SW480 (cell line): ENCODE measurements around the gene DTNB.

ENCODE experiments used
- DNase-seq: peaks from one replicate; pipeline ENCODE4 v3.0.0-alpha.2; 2016; ENCODE audit warnings: low spot score

The DTNB gene

DNA sequence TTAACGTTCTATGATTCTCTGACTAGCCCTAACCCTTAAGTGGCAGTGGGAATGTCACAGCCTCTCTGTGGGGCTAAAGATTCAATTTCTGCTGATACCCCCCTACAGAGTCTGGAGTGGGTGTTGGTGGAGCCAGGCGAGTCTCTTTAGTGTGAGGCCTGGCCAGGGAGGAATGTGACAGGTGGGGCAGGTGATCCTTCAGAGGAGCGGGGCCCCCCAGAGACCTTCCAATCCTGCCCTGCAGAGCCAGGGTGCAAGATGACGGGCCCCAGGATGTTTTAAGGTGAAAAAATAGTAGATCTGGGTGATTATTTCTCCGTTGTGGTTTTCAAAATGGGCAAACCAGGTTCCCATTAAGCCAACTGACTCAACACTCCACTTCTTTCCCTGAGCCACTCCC, 303.5 kb downstream of the DTNB start:
- DNase-seq: no peak

DNA sequence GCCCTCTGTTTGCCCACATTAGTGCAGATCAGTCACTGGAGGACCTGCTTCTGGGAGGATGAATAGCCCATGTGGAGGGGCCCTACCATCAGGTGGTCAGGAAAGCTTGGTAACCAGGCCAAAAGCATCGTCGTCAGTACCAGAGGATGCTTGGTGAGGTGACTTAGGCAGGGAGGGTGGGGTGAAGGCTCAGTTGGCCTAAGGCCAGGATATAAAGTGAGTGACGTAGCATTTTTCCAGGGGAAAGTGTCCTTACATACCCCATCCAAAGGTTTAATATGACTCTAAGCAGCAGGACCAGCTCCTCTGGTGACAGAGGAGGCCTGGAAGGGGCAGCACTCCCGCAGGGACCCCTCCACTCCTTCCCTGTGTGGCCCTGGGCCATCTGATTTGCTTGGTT, 303.9 kb downstream of the DTNB start:
- DNase-seq: no peak

DNA sequence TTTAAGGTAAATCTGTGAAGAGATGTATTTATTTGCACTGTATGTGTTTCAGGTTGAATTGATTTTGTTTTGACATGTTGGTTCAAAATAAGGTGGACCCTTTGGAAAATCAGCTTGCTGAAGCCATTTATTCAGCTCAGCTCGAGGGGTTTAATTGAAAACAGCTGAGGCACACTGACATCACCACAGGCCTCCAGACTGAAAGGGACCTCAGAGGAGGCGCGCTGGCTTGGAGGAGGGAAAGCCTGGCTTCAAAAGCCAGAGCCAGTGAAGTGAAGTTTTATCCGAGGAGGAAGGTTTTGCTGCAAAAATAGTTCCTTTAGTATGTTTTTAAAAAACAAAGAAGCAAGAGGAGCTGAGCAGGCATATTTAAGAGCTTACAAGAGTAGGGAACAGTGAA, 304.7 kb downstream of the DTNB start:
- no peak for DNase-seq

DNA sequence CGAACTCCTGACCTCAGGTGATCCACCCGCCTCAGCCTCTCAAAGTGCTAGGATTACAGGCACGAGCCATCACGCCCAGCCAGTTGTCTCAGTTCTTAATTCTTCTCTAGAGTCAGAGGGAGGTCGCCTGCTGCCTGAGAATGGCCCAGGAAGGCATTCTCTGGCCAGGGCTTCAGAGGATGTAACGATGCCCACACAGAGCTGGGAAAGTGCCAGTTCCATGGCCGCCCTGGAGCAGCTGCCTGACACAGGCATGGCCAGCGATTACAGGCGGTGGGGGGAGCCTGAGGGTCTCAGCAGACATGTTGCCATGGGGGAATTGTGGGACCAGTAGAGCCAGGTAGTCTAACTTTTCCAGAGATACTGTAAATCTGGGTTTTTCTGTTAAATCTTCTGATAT, 306.1 kb downstream of the DTNB start:
- no peak for DNase-seq

DNA sequence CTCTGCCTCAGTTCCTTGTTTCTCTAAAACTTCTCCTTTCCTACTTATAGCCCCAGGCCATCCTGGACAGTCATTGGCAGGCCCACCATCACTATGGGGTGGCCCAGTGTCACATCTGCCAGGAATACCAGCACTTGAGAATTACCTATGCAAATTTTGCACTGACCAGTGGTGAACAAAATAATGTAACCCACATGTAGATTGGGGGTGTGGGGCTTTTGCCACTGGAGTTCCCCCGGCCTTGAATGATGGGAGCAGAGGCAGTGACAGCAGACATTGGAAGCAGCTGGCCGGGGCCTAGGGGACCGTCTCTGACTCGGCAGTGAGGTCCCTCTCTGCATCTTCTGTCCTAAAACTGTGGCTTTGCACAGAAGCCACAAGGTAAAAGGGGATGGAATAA, 306.7 kb downstream of the DTNB start:
- no peak for DNase-seq

DNA sequence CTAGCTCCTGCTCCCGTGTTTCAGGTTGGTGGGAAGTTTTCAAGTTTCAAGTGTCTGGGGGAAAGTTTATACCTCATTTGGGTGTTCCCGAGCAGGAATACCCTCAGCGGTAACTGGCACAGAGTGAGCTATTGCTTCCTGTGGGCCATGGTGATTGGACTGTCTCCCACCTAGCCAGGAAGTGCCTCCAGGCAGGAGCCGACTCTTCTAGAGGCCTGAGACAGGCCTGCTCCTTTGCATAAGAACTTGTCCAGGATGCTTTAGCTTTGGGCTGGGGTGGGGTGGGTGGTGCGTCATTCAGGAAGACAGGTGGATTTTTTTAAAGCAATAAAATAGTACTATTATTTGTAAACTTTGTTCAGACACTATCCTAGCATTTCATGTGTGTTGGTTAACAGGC, 308.1 kb downstream of the DTNB start:
- no peak for DNase-seq

DNA sequence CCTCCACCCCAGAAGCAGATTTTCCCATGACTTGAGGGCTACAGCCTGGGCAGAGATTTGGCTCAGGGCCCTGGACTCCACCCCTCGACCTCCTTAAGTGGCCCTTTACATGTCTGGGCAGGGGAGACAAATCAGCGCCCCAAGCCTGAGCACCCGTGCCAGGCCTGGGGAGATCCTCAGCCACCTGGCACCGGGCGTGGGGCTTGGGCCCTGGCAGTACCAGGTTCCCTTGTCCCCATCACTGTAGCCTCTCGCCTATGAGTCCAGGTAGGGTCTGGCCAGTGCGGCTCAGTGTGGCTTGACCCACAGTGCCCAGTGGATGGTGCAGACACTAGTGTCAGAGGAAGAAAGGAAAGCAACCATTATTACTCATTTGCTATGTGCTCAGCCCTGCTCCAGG, 309.6 kb downstream of the DTNB start:
- no peak for DNase-seq

DNA sequence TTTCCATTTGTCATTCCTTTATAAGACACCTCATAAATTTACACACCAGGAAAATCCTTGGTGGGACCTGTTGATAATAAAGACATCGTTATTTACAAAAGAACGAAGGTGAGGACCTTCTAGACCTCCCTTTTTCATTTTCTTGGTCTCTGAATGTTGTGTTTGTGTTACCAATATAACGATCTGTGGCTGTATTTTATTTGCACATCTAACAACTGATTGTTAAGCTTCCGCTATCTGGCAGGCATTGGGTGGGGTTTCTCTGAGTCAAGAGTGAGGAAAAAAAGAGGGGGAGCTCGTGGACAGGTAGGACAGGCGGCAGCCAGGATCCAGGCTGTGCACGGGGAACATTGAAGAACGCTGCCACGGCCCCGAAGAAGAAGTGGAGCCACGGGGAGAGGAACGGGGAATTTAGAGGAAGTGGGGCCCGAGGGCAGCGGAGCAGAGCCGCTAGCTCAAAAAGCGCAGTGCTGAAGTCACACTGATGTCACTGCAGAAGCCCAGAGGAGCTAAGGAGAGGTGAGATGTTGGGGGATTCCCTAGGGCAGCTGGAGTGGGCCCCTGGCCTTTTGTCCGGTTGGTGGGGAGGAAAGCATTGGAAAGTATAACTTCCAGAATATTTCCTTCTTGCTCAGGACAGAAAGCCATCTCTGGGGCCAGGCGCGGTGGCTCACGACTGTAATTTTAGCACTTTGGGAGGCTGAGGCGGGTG, 310.8 kb downstream of the DTNB start:
- DNase-seq: peak; percentile 41

DNA sequence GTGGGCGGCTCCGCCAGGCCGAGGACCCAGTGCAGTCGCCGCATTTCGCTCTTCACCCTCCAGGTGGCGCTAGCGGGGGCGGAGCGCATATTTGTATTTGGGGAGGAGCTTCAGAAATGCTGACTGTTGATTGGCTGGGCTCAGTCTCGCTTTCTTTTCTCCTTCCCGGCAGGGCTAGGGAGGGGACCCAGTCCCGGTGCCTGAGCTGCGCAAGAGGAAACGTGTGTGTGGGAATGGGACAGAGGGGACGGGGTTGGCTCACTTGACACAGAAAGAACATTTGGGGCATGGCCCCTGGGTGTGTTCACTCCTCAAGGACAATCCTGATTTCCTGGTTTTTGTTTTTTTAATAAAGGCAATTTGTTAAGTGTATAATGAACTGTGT, 311.3 kb downstream of the DTNB start:
- DNase-seq: peak; percentile 94

DNA sequence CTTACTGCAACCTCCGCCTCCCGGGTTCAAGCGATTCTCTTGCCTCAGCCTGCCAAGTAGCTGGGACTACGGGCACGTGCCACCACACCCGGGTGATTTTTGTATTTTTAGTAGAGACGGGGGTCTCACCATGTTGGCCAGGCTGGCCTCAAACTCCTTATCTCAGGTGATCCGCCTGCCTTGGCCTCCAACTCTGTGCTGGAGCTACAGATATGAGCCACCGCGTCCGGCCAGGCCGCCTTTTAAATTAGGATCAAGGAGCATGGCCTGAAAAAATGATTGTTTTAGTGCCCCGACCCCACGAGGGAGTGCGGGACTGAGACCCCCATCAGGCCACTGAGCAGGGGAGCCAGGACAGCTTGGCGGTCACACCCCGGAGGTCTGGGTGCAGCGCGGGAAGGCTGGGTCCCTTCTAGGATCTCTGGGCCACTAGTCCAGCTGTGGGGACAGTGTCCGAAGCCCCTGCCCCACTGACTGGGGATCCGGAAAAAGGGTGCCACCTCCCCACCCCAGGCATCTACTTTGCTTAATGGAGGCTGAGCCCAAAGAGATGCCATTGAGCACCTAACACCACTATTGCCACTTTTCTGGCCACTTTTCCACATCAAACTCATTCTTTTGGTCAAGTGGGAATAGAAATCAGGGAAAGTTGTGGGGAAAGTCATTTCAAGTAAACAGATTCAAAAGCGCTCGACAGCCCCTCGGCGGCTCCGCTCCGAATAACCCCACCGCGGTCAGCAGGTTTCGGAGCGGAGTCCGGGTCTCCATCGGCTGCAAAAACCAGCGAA, 311.9 kb downstream of the DTNB start:
- DNase-seq: no peak

DNA sequence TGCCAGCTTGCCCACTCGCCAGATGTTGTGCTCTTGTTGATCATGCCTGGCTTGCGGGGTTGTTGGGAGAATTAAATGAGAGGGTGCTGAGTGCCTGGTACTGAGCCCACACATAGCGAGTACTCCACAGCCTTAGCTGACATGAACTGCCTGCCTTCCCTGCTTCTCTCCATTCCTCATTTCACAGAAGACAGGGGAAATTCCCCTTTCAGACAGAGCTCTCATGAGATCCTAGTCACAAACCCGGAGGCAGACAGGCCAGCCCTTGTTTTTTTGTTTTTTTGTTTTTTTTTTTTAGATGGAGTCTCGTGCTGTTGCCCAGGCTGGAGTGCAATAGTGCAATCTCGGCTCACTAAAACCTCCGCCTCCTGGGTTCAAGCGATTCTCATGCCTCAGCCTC, 314.5 kb downstream of the DTNB start:
- DNase-seq: no peak

DNA sequence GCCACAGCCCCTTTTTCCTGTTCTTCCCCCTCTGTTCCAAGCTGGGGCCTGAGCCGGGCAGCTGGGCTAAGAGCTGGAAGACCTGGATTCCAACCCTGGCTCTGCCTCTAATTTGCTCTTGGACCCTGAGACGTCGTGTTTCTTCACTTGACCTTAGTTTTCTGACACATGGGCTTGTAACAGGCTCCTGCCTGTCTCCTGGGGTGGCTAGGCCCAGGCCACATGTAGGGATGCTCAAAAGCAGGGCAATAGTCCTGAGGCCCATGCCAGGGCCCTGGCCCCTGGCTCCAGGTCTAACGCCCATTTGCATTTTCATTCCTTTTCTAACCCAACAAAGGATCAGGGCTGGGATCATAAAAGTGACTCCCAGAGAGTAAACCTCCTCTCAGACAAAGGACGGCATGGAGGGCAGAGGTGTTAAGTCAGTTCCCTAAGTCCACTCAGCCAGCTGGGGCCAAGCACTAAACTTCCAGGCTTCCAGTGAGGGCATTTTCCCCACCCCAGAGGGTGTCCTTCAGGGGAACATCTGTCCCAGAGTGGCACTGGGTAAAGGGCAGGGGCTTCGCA, 315.0 kb downstream of the DTNB start:
- no peak for DNase-seq

DNA sequence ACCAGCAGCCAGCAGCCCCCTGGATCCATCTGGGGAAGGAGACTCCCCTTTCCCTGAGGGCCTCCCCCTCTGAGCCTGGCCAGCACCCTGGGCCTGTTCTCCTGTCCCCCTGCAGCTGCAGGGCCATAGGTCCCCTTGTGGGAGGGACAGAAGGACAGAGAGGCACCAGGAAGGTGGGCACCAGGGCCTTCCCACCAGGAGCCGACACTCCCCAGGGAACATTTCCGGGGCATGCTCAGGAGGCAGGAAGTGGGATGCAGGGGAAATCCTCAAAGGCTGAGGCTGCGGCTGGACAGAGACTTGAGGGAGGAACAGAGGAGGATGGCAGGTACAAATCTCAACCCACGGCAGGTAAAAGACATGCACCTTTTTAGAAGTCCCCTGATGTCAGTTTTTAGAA, 317.3 kb downstream of the DTNB start:
- no peak for DNase-seq

DNA sequence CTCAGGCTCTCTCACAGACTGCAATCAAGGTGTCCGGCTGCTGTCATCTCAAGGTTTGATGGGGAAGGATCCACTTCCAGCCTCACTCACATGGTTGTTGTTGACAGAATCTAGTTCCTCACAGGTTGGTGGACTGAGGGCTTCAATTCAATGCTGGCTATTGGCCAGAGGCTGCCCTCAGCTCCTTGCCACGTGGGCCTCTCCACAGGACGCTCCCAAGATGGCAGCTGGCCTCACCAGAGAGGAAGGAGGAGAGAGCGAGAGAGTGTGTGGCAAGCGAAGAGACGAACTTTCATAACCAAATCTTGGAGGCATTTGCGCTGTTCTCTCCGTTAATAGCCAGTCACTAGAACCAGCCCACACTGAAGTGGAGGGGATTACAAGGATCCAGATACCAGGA, 318.1 kb downstream of the DTNB start:
- no peak for DNase-seq

DNA sequence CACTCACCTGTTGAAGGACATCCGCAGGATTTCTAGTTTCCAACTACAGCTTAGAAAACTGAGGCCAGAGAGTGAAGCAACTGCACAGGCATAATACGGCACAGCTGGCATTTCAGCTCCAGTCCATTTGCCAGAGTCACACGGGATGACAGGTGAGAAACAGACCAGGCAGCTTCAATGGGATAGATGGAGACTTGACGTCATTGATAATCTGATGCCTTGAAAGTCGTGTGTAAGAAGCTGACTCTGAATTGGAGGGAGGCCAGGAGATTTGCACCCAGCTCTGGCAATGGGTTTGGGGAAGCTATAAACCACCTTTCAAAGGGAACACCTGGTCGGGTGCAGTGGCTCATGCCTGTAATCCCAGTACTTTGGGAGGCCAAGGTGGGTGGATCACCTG, 319.3 kb downstream of the DTNB start:
- no peak for DNase-seq

DNA sequence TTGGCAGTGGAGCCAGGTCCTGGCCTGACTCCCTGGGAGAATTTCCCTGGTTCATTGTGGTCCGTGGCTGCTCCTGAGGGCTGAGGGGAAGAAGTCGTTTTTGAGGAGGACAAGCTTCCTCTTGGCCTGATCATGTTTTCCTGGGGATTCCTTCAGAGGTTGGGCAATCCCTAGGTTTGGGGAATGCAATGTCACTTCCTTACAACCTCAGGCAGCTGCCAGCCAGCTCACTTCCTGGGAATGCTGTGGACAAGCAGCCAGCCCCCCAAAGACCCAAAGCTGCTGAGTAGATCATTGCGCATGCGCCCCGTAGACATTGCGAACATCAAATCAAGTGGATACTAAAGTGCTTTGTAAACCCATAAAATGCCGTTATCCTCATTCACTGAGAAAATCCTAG, 324.0 kb downstream of the DTNB start:
- peak; percentile 22 for DNase-seq

DNA sequence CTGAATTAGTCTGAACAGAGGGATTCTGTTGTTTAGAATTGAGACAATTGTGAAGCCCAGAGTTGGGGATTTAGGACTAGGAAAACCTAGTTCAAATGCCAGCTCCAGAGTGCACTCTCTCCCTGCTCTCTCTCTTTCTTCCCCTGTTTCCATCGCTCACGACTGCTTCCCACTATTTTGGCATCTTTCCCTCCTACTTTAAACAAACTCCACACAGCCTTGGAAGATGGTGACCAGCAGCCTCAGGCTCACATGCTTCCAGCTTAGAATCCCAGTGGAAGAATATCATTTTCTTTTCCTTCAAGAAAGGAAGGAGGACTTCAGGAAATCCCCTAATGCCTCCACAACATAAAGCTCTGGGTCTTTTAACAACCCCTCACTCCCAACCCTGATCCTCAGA, 325.5 kb downstream of the DTNB start:
- DNase-seq: no peak

DNA sequence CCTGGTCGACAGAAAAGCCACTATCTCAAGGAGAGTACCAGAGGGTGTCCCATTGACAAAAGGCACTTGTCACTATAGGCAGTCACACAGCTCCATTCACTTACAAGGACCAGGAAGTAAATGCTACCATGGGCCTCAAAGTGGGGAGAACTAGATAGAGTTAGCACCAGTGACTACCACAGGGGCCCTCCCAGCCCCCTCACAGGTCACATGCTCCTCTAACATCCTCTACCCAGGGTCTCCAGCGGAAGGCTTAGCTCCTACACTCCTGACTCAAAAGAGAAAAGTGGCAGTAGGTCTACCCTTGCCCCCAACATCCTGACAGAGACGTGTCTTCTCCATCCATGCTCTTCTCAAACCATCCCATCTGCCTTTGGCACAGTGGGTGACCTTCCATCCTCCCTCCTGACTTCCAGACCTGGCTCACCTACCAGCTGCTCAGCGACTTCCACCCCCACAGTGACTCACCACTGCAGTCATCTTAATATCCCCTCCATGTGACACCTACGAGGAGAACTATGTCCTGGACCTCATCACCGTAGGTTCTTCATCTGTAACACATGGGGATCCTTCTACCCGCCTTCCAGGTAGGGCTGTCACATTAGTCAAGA, 326.1 kb downstream of the DTNB start:
- peak; percentile 84 for DNase-seq

DNA sequence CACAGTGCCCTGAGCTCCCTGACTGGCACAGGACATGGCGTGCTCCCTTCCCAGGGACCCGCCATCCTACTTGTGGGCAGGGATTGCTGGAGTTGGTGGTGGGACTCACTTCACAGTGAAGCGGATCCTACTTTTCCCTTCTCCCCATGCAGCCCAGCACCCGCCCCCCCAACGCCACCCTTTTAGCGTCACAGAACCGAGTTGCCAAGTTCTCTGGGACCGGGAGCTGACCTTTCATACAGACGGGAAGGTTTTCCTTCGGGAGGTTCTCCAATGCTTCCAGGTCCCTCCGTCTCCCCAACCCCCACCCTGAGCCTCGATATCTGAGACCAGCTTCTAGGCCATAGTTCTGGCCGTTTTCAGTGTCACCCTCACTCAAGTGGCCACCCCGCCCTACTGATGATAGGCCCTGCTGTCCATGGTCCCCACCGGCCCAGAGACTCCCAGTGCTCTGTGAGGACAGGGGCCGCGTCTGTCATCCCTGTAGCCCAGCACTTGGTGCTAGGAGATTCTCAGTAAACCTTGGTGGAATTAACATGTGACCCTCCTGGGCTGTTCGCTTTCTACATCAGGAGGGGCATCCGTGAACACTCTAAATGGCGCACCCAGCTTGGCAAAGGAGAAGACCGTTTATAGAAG, 330.1 kb downstream of the DTNB start:
- no peak for DNase-seq

DNA sequence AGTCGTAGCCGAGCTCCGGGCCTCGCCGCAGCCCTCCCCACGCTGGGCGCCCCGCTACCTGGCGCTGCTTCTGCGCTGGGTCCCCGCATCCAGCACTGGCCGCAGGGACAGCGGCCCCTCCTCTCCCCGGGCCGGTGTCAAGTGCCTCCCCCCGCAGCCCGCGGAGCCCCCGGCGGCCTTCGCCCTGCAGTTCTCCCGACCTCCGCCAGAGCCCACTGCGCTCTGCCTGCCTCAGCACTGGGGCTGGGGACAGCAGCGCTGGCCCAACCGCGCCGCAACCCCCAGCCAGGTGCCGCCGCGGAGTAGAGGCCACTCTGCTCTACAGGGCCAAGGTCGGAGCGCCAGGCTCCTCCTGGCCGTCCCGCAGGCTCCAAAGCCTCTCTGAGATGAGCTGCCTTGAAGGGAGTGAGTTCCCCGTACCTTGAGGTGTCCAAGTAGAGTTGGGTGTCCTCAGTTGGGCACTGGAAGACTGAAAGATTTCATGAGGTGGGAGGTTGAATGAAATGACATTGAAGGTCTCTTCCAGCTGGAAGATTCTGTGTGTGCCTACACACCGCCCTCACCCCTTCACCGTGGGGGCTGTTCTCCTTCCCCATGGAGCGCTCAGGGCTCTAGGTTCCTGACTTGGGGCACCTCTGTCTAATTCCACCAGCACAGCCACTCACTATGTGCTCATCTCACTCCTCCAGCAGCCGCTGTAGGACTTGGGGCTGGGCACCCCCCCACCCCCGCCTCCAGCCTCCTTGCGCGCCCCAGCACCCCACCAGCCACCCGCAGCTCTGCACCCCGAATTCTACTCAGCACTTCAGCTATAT, 330.8 kb downstream of the DTNB start:
- DNase-seq: peak; percentile 87

DNA sequence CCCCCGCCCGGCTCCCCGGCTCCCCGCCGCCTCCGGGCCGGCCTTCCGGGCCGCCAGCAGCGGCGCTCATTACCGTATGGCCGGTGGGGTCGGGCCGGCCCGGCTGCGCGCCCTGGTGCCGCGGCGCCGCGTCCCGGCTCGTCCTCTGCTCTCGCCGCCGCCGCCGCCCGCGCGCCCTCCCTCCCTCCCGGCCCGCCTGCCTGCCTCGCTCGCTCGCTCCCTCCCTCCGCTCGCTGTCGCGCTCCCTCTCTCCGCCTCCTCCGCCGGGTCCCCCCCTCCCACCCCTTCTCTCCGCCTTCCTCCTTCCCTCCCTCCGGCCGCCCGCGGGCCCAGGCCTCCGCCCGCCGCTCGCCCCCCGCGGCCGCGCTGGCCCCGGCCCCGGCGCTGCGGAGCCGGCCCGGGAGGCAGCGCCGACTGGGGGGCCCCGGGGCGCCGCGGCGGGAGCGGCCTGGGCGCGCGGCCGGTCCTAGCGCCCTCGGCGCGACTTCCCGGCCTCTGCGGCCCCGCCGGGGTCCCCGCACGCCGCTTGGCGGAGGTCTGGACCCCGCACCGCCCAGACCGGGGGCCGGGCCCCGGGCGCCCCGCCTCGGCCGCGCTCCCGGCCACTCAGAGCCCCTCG, 331.5 kb downstream of the DTNB start, which contains the start of gene DNMT3A:
TSS of gene DNMT3A (minus strand) at position 173 of the 619 bp plus-strand sequence. CDS start 27,941 bp downstream, outside the sequence.
- peak; percentile 53 for DNase-seq
